ENCODE results near the gene TMEM161B. TPM values are rescaled to one million over a fixed set of nuclear protein-coding genes. Genes with fewer than 3 reads are reported as not detected.

TMEM161B gene
- total and polyA plus RNA-seq, 2 of the 13 experiments (the other 11 are each of a cell fraction or from before 2014, with no cell fraction given) = 15.0 to 22.1 TPM

GRCh38 chr5:88214655-88215054 lies 54.0 kb downstream of the TMEM161B start:
- Histone ChIP-seq H3K27ac (ENCODE audit: extremely low read length, insufficient read depth, low read length) (no peak overlapping the region), H3K79me2 (ENCODE audit: insufficient read depth, low read length) (no peaks in the 10 kb centered on the region), H2AFZ (ENCODE audit: low read length) (no peak overlapping the region), H3K36me3 (replicated peaks in 1 of 2; ENCODE audit: control insufficient read depth in 1 of 2, insufficient read depth in 2 of 2, low read length in 2 of 2) (peaks cover 3 to 9% of the 10 kb centered on the region in 2 experiments; a peak in 3 of 5 replicates), H3K4me2 (ENCODE audit: low read depth, low read length) (no peak overlapping the region), H3K27me3 (ENCODE audit: control insufficient read depth in 1 of 2, insufficient read depth in 2 of 2, low read length in 2 of 2) (no peaks in the 10 kb centered on the region), H4K20me1 (ENCODE audit: insufficient read depth, low read length) (no peaks in the 10 kb centered on the region), H3K4me3 (replicated peaks in 1 of 3; ENCODE audit: insufficient read depth in 1 of 3, low read depth in 2 of 3, low read length in 3 of 3) (no peak overlapping the region), H3K4me1 (ENCODE audit: insufficient read depth, low read length) (no peaks in the 10 kb centered on the region), H3K9ac (ENCODE audit: insufficient read depth, low read depth, low read length) (no peak overlapping the region), H3K9me3 (ENCODE audit: low read length) (no peaks in the 10 kb centered on the region)
- CTCF ChIA-PET (ENCODE audit: low intra/inter-chr PET ratio, low total read pairs) = no interaction called here
- ATAC-seq = no peak
- intact Hi-C loops (cut with micrococcal nuclease; ENCODE audit: unreplicated experiment) (no loop called here), in situ Hi-C loops (cut with HindIII; ENCODE audit: extremely low pct_ligation_motif_present, low pct_unique_long_range_greater_than_20kb) (no loop called here)
- DNase-seq (ENCODE audit: low spot score) = no peak
- POLR2A ChIA-PET = no interaction called here
- no peak for FAIRE-seq
- no peak for TF ChIP-seq NFE2L1 (CRISPR knock-in tag; IDR thresholded peaks at IDR 0.05; ENCODE audit: borderline replicate concordance)
- no peak for TF ChIP-seq POLR2AphosphoS2 (IDR thresholded peaks at IDR 0.05; ENCODE audit: low read depth, low read length)
- TF ChIP-seq PAF1 (CRISPR knock-in tag; IDR thresholded peaks at IDR 0.05) = no peak
- no peak for TF ChIP-seq RXRB (CRISPR knock-in tag; IDR thresholded peaks at IDR 0.05; ENCODE audit: borderline replicate concordance)
- no peak for TF ChIP-seq NR2C2 (CRISPR knock-in tag; IDR thresholded peaks at IDR 0.05; ENCODE audit: borderline replicate concordance)
- BruUV-seq (replicated peaks) = no TSS peak

GRCh38 chr5:88207575-88207974 lies 61.1 kb downstream of the TMEM161B start:
- intact Hi-C loops (cut with micrococcal nuclease; ENCODE audit: unreplicated experiment) = no loop called here
- no peak overlapping the region for H3K4me3 ChIP-seq (replicated peaks in 1 of 3; ENCODE audit: insufficient read depth in 1 of 3, low read depth in 2 of 3, low read length in 3 of 3)
- H3K9ac ChIP-seq (ENCODE audit: insufficient read depth, low read depth, low read length) = no peak overlapping the region
- no TSS peak for BruUV-seq (replicated peaks)
- ATAC-seq (no peak), DNase-seq (ENCODE audit: low spot score) (no peak), FAIRE-seq (no peak)
- no peaks in the 10 kb centered on the region for H3K79me2 ChIP-seq (ENCODE audit: insufficient read depth, low read length)
- H3K27me3 ChIP-seq (ENCODE audit: control insufficient read depth in 1 of 2, insufficient read depth in 2 of 2, low read length in 2 of 2) = no peaks in the 10 kb centered on the region; a peak in 1 of 5 replicates
- CTCF ChIA-PET (ENCODE audit: low intra/inter-chr PET ratio, low total read pairs) = no interaction called here
- POLR2A ChIA-PET = no interaction called here
- no peak overlapping the region for H3K4me2 ChIP-seq (ENCODE audit: low read depth, low read length)
- no peak overlapping the region for H2AFZ ChIP-seq (ENCODE audit: low read length)
- no peaks in the 10 kb centered on the region for H4K20me1 ChIP-seq (ENCODE audit: insufficient read depth, low read length)
- H3K36me3 ChIP-seq (replicated peaks in 1 of 2; ENCODE audit: control insufficient read depth in 1 of 2, insufficient read depth in 2 of 2, low read length in 2 of 2) = peaks cover under 1 to 2% of the 10 kb centered on the region in 2 experiments; a peak in 1 of 5 replicates
- no peaks in the 10 kb centered on the region for H3K9me3 ChIP-seq (ENCODE audit: low read length)
- 0 out of 2 replicates have a peak, but pooled peaks cover 4% of the 10 kb centered on the region for H3K4me1 ChIP-seq (ENCODE audit: insufficient read depth, low read length)
- 96% methylated on average over 3 of the region's 3 CpGs for WGBS (ENCODE audit: low lambda C conversion rate)
- in situ Hi-C loops (cut with HindIII; ENCODE audit: extremely low pct_ligation_motif_present, low pct_unique_long_range_greater_than_20kb) = no loop called here
- H3K27ac ChIP-seq (ENCODE audit: extremely low read length, insufficient read depth, low read length) = no peak overlapping the region
- TF ChIP-seq ZBTB10 (CRISPR knock-in tag; IDR thresholded peaks at IDR 0.05; ENCODE audit: borderline replicate concordance) = no peak
- TF ChIP-seq FOXJ3 (CRISPR knock-in tag; IDR thresholded peaks at IDR 0.05; ENCODE audit: borderline replicate concordance) = no peak
- no peak for TF ChIP-seq ZNF7 (CRISPR knock-in tag; IDR thresholded peaks at IDR 0.05)
- TF ChIP-seq REL (CRISPR knock-in tag; conservative IDR thresholded peaks at IDR 0.05) = no peak
- TF ChIP-seq SRSF9 (IDR thresholded peaks at IDR 0.05; ENCODE audit: borderline replicate concordance, insufficient read depth, low read depth, low read length, poor library complexity, severe bottlenecking) = no peak
- TF ChIP-seq ARID3A (IDR thresholded peaks at IDR 0.05; ENCODE audit: low read depth, low read length) = no peak
- no peak for TF ChIP-seq PRPF4 (IDR thresholded peaks at IDR 0.05; ENCODE audit: low read depth, low read length, poor library complexity, severe bottlenecking)
- TF ChIP-seq ATM (IDR thresholded peaks at IDR 0.05; ENCODE audit: borderline replicate concordance) = no peak
- no peak for TF ChIP-seq SPEN (CRISPR knock-in tag; IDR thresholded peaks at IDR 0.05; ENCODE audit: low read depth)
- no peak for TF ChIP-seq ZBTB42 (CRISPR knock-in tag; IDR thresholded peaks at IDR 0.05)
- no peak for TF ChIP-seq NCOA2 (CRISPR knock-in tag; IDR thresholded peaks at IDR 0.05)

Data from HepG2 (cell line).